ENCODE measurements around the gene SH2D5.

The SH2D5 gene

GRCh38 chr1:20723537-20724363, 8.8 kb downstream of the SH2D5 start:
- Histone ChIP-seq H3K9me3 (ENCODE audit: control insufficient read depth, insufficient read depth, low read depth, low read length) (no peaks in the 10 kb centered on the region), H3K27ac (ENCODE audit: extremely low read depth, low read depth, low read length) (no peak overlapping the region), H3K36me3 (ENCODE audit: control insufficient read depth in 2 of 2, insufficient read depth in 1 of 2, low read length in 2 of 2) (no peaks in the 10 kb centered on the region), H3K4me3 (ENCODE audit: low read depth, low read length) (no peak overlapping the region), H3K4me1 (ENCODE audit: control insufficient read depth, insufficient read depth, low read length) (no peaks in the 10 kb centered on the region)
- POLR2A ChIA-PET = no interaction called here
- TF ChIP-seq ZNF248 (tag by site-specific recombination; IDR thresholded peaks at IDR 0.05) (no peak), ZNF133 (tag by site-specific recombination; IDR thresholded peaks at IDR 0.05) (no peak), ZNF350 (tag by site-specific recombination; IDR thresholded peaks at IDR 0.05) (no peak), RBAK (tag by site-specific recombination; IDR thresholded peaks at IDR 0.05) (no peak), BCL6B (tag by site-specific recombination; IDR thresholded peaks at IDR 0.05) (no peak), ZNF274 (IDR thresholded peaks at IDR 0.05; ENCODE audit: low read length) (no peak), ZNF274 (tag by site-specific recombination; IDR thresholded peaks at IDR 0.05; ENCODE audit: borderline replicate concordance) (no peak)
- CTCF ChIA-PET = no interaction called here

GRCh38 chr1:20723159-20723536, 9.4 kb downstream of the SH2D5 start:
- CTCF ChIA-PET = no interaction called here
- Histone ChIP-seq H3K9me3 (ENCODE audit: control insufficient read depth, insufficient read depth, low read depth, low read length) (no peaks in the 10 kb centered on the region), H3K4me3 (ENCODE audit: low read depth, low read length) (no peak overlapping the region), H3K27ac (ENCODE audit: extremely low read depth, low read depth, low read length) (no peak overlapping the region), H3K36me3 (ENCODE audit: control insufficient read depth in 2 of 2, insufficient read depth in 1 of 2, low read length in 2 of 2) (no peaks in the 10 kb centered on the region), H3K4me1 (ENCODE audit: control insufficient read depth, insufficient read depth, low read length) (no peaks in the 10 kb centered on the region)
- POLR2A ChIA-PET = no interaction called here
- TF ChIP-seq ZNF112 (tag by site-specific recombination; IDR thresholded peaks at IDR 0.05) (no peak), ZNF560 (tag by site-specific recombination; IDR thresholded peaks at IDR 0.05; ENCODE audit: borderline replicate concordance) (no peak), ZFP41 (tag by site-specific recombination; IDR thresholded peaks at IDR 0.05; ENCODE audit: borderline replicate concordance) (no peak), ZNF404 (tag by site-specific recombination; IDR thresholded peaks at IDR 0.05) (no peak), ZNF791 (tag by site-specific recombination; IDR thresholded peaks at IDR 0.05) (no peak), ZNF629 (tag by site-specific recombination; IDR thresholded peaks at IDR 0.05) (no peak), ZNF221 (tag by site-specific recombination; IDR thresholded peaks at IDR 0.05; ENCODE audit: borderline replicate concordance) (no peak), ZNF138 (tag by site-specific recombination; IDR thresholded peaks at IDR 0.05; ENCODE audit: borderline replicate concordance) (no peak), ZNF416 (tag by site-specific recombination; IDR thresholded peaks at IDR 0.05) (no peak), PRDM2 (tag by site-specific recombination; IDR thresholded peaks at IDR 0.05; ENCODE audit: borderline replicate concordance) (no peak), ZNF433 (tag by site-specific recombination; IDR thresholded peaks at IDR 0.05; ENCODE audit: low read depth) (no peak), ZBTB44 (tag by site-specific recombination; IDR thresholded peaks at IDR 0.05) (no peak), ZBTB10 (tag by site-specific recombination; IDR thresholded peaks at IDR 0.05) (no peak), ZNF670 (tag by site-specific recombination; IDR thresholded peaks at IDR 0.05; ENCODE audit: low read depth) (no peak), BCL6B (tag by site-specific recombination; IDR thresholded peaks at IDR 0.05) (no peak), ZBTB7A (tag by site-specific recombination; IDR thresholded peaks at IDR 0.05; ENCODE audit: low read depth) (no peak)
